ENCODE measurements around the gene RPS4Y2.

DNA sequence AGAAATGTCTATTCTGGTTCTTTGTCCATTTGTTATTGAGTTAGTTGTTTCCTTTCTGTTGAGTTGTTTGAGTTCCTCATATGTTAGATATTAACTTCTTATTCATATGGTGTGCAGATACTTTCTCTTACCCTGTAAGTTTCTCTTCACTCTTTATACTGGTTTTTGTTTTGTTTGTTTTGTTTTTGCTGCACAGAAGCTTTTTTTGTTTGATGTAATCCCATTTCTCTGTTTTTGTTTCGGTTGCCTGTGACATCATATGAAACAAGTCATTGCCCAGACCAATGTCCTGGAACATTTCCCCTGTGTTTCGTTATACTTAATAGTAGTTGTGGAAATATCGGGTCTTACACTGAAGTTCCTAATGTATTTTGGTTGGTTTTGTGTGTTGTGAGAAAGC, 31.2 kb downstream of the RPS4Y2 start:
- no peak for TF ChIP-seq TEAD4 (CRISPR knock-in tag; IDR thresholded peaks at IDR 0.05)
- TF ChIP-seq, protein P1, sequence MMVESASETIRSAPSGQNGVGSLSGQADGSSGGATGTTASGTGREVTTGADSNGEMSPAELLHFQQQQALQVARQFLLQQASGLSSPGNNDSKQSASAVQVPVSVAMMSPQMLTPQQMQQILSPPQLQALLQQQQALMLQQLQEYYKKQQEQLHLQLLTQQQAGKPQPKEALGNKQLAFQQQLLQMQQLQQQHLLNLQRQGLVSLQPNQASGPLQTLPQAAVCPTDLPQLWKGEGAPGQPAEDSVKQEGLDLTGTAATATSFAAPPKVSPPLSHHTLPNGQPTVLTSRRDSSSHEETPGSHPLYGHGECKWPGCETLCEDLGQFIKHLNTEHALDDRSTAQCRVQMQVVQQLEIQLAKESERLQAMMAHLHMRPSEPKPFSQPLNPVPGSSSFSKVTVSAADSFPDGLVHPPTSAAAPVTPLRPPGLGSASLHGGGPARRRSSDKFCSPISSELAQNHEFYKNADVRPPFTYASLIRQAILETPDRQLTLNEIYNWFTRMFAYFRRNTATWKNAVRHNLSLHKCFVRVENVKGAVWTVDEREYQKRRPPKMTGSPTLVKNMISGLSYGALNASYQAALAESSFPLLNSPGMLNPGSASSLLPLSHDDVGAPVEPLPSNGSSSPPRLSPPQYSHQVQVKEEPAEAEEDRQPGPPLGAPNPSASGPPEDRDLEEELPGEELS (CRISPR knock-in tag; IDR thresholded peaks at IDR 0.05): no peak
- TF ChIP-seq, protein P2, sequence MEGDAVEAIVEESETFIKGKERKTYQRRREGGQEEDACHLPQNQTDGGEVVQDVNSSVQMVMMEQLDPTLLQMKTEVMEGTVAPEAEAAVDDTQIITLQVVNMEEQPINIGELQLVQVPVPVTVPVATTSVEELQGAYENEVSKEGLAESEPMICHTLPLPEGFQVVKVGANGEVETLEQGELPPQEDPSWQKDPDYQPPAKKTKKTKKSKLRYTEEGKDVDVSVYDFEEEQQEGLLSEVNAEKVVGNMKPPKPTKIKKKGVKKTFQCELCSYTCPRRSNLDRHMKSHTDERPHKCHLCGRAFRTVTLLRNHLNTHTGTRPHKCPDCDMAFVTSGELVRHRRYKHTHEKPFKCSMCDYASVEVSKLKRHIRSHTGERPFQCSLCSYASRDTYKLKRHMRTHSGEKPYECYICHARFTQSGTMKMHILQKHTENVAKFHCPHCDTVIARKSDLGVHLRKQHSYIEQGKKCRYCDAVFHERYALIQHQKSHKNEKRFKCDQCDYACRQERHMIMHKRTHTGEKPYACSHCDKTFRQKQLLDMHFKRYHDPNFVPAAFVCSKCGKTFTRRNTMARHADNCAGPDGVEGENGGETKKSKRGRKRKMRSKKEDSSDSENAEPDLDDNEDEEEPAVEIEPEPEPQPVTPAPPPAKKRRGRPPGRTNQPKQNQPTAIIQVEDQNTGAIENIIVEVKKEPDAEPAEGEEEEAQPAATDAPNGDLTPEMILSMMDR (IDR thresholded peaks at IDR 0.05): no peak
- TF ChIP-seq, protein P3, sequence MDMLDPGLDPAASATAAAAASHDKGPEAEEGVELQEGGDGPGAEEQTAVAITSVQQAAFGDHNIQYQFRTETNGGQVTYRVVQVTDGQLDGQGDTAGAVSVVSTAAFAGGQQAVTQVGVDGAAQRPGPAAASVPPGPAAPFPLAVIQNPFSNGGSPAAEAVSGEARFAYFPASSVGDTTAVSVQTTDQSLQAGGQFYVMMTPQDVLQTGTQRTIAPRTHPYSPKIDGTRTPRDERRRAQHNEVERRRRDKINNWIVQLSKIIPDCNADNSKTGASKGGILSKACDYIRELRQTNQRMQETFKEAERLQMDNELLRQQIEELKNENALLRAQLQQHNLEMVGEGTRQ (CRISPR knock-in tag; IDR thresholded peaks at IDR 0.05): no peak
- TF ChIP-seq, protein P4, sequence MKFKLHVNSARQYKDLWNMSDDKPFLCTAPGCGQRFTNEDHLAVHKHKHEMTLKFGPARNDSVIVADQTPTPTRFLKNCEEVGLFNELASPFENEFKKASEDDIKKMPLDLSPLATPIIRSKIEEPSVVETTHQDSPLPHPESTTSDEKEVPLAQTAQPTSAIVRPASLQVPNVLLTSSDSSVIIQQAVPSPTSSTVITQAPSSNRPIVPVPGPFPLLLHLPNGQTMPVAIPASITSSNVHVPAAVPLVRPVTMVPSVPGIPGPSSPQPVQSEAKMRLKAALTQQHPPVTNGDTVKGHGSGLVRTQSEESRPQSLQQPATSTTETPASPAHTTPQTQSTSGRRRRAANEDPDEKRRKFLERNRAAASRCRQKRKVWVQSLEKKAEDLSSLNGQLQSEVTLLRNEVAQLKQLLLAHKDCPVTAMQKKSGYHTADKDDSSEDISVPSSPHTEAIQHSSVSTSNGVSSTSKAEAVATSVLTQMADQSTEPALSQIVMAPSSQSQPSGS (CRISPR knock-in tag; IDR thresholded peaks at IDR 0.05; ENCODE audit: borderline replicate concordance, low read depth): no peak
- TF ChIP-seq, protein P5, sequence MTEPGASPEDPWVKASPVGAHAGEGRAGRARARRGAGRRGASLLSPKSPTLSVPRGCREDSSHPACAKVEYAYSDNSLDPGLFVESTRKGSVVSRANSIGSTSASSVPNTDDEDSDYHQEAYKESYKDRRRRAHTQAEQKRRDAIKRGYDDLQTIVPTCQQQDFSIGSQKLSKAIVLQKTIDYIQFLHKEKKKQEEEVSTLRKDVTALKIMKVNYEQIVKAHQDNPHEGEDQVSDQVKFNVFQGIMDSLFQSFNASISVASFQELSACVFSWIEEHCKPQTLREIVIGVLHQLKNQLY (CRISPR knock-in tag; IDR thresholded peaks at IDR 0.05): no peak
- TF ChIP-seq, protein P6, sequence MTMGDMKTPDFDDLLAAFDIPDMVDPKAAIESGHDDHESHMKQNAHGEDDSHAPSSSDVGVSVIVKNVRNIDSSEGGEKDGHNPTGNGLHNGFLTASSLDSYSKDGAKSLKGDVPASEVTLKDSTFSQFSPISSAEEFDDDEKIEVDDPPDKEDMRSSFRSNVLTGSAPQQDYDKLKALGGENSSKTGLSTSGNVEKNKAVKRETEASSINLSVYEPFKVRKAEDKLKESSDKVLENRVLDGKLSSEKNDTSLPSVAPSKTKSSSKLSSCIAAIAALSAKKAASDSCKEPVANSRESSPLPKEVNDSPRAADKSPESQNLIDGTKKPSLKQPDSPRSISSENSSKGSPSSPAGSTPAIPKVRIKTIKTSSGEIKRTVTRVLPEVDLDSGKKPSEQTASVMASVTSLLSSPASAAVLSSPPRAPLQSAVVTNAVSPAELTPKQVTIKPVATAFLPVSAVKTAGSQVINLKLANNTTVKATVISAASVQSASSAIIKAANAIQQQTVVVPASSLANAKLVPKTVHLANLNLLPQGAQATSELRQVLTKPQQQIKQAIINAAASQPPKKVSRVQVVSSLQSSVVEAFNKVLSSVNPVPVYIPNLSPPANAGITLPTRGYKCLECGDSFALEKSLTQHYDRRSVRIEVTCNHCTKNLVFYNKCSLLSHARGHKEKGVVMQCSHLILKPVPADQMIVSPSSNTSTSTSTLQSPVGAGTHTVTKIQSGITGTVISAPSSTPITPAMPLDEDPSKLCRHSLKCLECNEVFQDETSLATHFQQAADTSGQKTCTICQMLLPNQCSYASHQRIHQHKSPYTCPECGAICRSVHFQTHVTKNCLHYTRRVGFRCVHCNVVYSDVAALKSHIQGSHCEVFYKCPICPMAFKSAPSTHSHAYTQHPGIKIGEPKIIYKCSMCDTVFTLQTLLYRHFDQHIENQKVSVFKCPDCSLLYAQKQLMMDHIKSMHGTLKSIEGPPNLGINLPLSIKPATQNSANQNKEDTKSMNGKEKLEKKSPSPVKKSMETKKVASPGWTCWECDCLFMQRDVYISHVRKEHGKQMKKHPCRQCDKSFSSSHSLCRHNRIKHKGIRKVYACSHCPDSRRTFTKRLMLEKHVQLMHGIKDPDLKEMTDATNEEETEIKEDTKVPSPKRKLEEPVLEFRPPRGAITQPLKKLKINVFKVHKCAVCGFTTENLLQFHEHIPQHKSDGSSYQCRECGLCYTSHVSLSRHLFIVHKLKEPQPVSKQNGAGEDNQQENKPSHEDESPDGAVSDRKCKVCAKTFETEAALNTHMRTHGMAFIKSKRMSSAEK (CRISPR knock-in tag; IDR thresholded peaks at IDR 0.05; ENCODE audit: borderline replicate concordance): no peak
- TF ChIP-seq, protein P7, sequence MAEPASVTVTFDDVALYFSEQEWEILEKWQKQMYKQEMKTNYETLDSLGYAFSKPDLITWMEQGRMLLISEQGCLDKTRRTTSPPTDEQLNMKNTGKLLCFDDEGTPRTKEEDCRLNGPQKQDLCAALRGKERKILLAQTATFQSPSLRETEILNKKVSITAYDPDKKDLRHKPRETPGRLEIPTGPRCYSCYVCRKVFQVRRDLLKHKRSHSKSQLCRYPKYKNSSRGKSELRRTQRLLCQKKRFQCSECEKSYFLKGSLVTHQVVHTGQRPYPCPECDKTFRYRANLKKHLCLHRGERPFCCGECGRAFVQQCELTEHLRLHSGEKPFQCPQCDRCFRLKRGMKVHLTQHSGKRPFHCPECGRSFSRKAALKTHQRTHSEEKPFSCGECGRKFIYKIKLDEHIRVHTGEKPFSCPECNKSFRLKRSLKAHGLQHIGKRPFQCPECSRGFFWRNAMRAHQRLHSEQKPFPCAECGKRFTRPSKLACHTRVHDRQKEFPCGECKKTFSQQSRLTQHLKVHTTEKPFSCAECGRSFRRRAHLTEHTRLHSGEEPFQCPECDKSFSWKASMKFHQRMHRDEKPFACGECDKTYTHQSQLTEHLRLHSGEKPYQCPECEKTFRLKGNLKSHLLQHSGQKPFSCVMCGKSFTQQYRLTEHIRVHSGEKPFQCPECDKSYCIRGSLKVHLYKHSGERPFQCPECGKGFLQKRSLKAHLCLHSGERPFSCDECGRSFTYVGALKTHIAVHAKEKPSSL (CRISPR knock-in tag; conservative IDR thresholded peaks at IDR 0.05): no peak
- no peak for TF ChIP-seq PRRX2 (CRISPR knock-in tag; IDR thresholded peaks at IDR 0.05)
- TF ChIP-seq, protein P8, sequence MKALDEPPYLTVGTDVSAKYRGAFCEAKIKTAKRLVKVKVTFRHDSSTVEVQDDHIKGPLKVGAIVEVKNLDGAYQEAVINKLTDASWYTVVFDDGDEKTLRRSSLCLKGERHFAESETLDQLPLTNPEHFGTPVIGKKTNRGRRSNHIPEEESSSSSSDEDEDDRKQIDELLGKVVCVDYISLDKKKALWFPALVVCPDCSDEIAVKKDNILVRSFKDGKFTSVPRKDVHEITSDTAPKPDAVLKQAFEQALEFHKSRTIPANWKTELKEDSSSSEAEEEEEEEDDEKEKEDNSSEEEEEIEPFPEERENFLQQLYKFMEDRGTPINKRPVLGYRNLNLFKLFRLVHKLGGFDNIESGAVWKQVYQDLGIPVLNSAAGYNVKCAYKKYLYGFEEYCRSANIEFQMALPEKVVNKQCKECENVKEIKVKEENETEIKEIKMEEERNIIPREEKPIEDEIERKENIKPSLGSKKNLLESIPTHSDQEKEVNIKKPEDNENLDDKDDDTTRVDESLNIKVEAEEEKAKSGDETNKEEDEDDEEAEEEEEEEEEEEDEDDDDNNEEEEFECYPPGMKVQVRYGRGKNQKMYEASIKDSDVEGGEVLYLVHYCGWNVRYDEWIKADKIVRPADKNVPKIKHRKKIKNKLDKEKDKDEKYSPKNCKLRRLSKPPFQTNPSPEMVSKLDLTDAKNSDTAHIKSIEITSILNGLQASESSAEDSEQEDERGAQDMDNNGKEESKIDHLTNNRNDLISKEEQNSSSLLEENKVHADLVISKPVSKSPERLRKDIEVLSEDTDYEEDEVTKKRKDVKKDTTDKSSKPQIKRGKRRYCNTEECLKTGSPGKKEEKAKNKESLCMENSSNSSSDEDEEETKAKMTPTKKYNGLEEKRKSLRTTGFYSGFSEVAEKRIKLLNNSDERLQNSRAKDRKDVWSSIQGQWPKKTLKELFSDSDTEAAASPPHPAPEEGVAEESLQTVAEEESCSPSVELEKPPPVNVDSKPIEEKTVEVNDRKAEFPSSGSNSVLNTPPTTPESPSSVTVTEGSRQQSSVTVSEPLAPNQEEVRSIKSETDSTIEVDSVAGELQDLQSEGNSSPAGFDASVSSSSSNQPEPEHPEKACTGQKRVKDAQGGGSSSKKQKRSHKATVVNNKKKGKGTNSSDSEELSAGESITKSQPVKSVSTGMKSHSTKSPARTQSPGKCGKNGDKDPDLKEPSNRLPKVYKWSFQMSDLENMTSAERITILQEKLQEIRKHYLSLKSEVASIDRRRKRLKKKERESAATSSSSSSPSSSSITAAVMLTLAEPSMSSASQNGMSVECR (CRISPR knock-in tag; IDR thresholded peaks at IDR 0.05; ENCODE audit: borderline replicate concordance): no peak
- no peak for TF ChIP-seq JUN (CRISPR knock-in tag; IDR thresholded peaks at IDR 0.05)
